ENCODE data around the gene RNF212.

RNF212 gene

DNA sequence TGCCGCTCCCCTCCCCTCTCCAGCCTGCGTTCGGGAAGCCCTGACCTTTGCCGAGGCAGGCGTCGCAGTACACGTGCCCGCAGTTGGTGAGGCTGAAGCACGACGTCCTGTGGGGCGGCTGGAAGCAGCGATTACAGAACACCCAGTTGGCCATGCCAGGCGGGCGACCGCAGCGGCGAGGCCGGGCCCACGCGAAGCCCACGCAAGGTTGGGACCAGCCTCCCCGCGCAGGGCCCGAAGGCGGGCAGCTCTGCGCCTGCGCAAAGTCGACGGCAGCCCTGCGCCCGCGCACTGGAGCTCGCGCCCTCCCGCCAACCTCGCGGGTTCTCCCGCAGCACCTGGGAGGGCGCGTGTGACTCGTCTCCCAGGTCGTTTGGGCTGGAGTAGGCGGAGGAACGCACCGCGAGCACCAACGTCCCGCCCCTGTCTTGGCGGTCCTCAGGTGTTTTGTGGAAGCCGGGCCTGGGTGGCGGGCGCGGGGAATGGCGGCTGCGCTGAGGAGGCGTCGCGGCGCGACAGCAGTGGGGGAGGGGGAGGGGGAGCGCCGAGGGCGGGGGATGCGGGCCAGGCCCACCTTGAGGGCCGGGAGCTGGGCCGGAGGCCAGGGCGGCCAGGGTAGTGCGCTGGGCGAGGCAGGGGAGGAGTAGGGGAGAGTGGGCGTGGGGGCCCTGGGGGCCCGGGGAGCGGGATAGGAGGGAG, at the start of gene RNF212:
Gene RNF212, minus strand, starts transcription at position 254 of the 699 bp plus-strand sequence. Its CDS starts 100 bp downstream, at position 154.
- no peak within 1 kb of the TSS for H3K4me3 ChIP-seq (ENCODE audit: low read depth, low read length)
- DNase-seq (ENCODE audit: low read depth) = no peak
- no peak for TF ChIP-seq CTCF (IDR thresholded peaks at IDR 0.05; ENCODE audit: insufficient read depth, low read depth, low read length, missing control alignments)

DNA sequence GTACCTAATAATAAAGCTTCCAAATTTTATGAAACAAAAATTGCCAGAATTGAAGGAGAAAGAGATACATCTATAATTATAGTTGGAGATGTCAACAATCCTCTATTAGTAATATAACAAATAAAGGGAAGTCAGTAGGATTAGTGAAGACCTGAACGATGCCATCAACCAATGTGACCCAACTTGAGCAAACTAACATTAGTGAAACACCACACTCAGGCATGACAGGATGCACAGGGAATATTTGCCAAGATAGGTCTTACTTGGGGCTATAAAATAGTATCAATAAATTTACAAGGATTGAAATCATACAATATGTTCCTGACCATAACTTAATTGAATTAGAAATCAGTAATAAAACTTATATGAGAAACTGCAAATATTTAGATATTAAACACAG, 47.0 kb upstream of the RNF212 start:
- no peak for TF ChIP-seq CTCF (IDR thresholded peaks at IDR 0.05; ENCODE audit: insufficient read depth, low read depth, low read length, missing control alignments)
- no peak overlapping the region for H3K4me3 ChIP-seq (ENCODE audit: low read depth, low read length)

DNA sequence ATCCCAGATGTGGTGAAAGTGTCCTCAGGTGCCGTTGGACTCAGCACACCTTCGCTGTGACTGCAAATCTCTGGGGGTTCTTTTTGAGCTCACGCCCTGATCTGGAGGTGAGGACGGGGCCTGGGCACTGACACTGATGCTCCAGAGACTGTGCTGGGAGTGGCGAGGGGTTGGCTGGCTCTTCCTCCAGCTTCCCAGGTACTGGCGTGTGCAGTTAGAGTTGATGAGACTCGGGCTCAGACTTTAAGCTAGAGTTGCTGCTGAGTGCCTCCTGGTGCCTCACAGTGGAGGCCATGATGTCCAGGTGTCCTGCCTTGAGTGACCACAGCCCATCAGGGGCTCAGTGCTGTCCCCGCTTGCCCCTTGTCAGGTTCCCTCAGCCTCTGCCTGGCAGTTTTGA, 42.7 kb upstream of the RNF212 start:
- no peak overlapping the region for H3K4me3 ChIP-seq (ENCODE audit: low read depth, low read length)

More for the DNA sequence above, 47.0 kb upstream of the RNF212 start:
- DNase-seq (ENCODE audit: low read depth) = no peak

GRCh38 chr4:1155314-1155713, 42.0 kb upstream of the RNF212 start:
- H3K4me3 ChIP-seq (ENCODE audit: low read depth, low read length) = no peak overlapping the region

More for the DNA sequence above, 42.7 kb upstream of the RNF212 start:
- DNase-seq (ENCODE audit: low read depth) = no peak
- no peak for TF ChIP-seq CTCF (IDR thresholded peaks at IDR 0.05; ENCODE audit: insufficient read depth, low read depth, low read length, missing control alignments)

GRCh38 chr4:1154523-1155182, 41.3 kb upstream of the RNF212 start:
- H3K4me3 ChIP-seq (ENCODE audit: low read depth, low read length) = no peak overlapping the region
- no peak for TF ChIP-seq CTCF (IDR thresholded peaks at IDR 0.05; ENCODE audit: insufficient read depth, low read depth, low read length, missing control alignments)
- no peak for DNase-seq (ENCODE audit: low read depth)

More at GRCh38 chr4:1155314-1155713, 42.0 kb upstream of the RNF212 start:
- no peak for TF ChIP-seq CTCF (IDR thresholded peaks at IDR 0.05; ENCODE audit: insufficient read depth, low read depth, low read length, missing control alignments)
- no peak for DNase-seq (ENCODE audit: low read depth)

DNA sequence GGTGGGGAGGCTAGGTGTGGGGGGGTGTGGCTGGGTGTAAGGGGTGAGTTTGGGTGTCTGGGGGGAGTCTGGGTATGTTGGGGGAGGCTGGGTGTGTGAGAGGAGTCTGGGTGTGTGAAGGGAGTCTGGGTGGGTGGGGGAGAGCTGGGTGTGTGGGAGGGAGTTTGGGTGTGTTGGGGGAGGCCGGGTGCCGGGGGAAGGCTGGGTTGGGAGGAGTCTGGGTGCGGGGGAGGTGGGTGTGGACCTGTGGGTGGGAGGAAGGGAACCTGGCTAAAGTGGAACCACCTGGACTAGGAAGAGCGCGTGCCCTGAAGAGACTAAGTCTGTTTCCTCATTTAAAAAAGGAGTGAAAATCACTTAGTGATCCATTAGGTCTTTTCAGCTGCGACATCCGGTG, 40.8 kb upstream of the RNF212 start:
- TF ChIP-seq CTCF (IDR thresholded peaks at IDR 0.05; ENCODE audit: insufficient read depth, low read depth, low read length, missing control alignments) = no peak
- no peak overlapping the region for H3K4me3 ChIP-seq (ENCODE audit: low read depth, low read length)
- no peak for DNase-seq (ENCODE audit: low read depth)
